Activated CD8-positive, alpha-beta T cell treated with anti-CD3 and anti-CD28 coated beads, Interleukin-2, amount 10 ng/mL, durations not matched to agents 7 days and 5 days (primary cell): ENCODE measurements around the gene PTPRR. TPM values are rescaled to one million over a fixed set of nuclear protein-coding genes. Genes with fewer than 3 reads are reported as not detected.

Experiments
- ATAC-seq: fragments of 150-1000 bp; cut with Tn5 transposase; one replicate; pipeline ENCODE4 v1.10.0; 2021; ENCODE audit warnings: moderate library complexity
- CTCF ChIA-PET: fragments of 350-600 bp; sonication (Branson Sonifier 250); formaldehyde crosslinking; loops from one replicate; lab custom pipeline; 2021; ENCODE audit warnings: antibody characterized with exemption; lab: Charles Lee
- POLR2A ChIA-PET: fragments of 350-600 bp; sonication (Branson Sonifier 250); formaldehyde crosslinking; loops from one replicate; lab custom pipeline; 2021; ENCODE audit warnings: antibody characterized with exemption; lab: Charles Lee
- DNase-seq: peaks from one replicate; pipeline ENCODE4 v3.0.0-alpha.2; 2020
- H3K27ac Mint-ChIP-seq: one replicate; pipeline ENCODE4 v1.8.0; 2021; ENCODE audit warnings: mild to moderate bottlenecking, mixed read lengths
- H3K27me3 Mint-ChIP-seq: one replicate; pipeline ENCODE4 v1.8.0; 2021; ENCODE audit warnings: low read depth, mixed read lengths
- H3K36me3 Mint-ChIP-seq: one replicate; pipeline ENCODE4 v1.8.0; 2021; ENCODE audit warnings: low read depth, mixed read lengths
- H3K4me1 Mint-ChIP-seq: one replicate; pipeline ENCODE4 v1.8.0; 2021; ENCODE audit warnings: low read depth, mixed read lengths
- H3K4me3 Mint-ChIP-seq: one replicate; pipeline ENCODE4 v1.8.0; 2021; ENCODE audit warnings: mild to moderate bottlenecking, mixed read lengths
- H3K9me3 Mint-ChIP-seq: one replicate; pipeline ENCODE4 v1.8.0; 2022; ENCODE audit warnings: mixed read lengths; ENCODE audit not compliant: insufficient read depth
- total RNA-seq, 2 experiments: library from RNA; stranded (reverse); gene quantifications; one replicate each; pipeline ENCODE4 v1.2.3, GENCODE V29; 2021

Gene PTPRR
- total RNA-seq, 2 experiments from 2014 or later, result not detected

DNA sequence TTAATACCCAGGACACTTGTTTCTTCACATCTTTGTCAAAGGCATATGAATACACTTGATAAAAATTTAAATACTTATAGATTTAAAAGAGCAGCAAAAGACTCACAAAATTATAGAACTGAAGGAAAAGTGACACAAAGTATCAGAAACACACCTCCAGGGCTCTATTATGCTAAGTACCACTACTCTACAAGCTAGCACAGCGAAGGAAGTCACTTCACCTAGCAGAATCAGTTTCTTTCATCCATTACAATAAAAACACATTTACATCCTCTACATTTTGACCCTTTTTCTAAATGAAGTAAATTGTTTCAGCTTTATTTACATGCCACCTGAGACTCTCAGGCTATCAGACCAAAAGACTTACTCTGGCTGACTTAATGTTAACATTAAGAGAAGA is 256.7 kb downstream of the PTPRR start:
- no peak for DNase-seq
- no peaks in the 10 kb centered on the region for H3K27me3 Mint-ChIP-seq
- ChIA-PET CTCF (no interaction called here), POLR2A (no interaction called here)
- no peaks in the 10 kb centered on the region for H3K36me3 Mint-ChIP-seq
- H3K27ac Mint-ChIP-seq, result no peak overlapping the region
- no peaks in the 10 kb centered on the region for H3K9me3 Mint-ChIP-seq
- no peak for ATAC-seq
- no peak overlapping the region for H3K4me3 Mint-ChIP-seq
- H3K4me1 Mint-ChIP-seq, result no peaks in the 10 kb centered on the region

DNA sequence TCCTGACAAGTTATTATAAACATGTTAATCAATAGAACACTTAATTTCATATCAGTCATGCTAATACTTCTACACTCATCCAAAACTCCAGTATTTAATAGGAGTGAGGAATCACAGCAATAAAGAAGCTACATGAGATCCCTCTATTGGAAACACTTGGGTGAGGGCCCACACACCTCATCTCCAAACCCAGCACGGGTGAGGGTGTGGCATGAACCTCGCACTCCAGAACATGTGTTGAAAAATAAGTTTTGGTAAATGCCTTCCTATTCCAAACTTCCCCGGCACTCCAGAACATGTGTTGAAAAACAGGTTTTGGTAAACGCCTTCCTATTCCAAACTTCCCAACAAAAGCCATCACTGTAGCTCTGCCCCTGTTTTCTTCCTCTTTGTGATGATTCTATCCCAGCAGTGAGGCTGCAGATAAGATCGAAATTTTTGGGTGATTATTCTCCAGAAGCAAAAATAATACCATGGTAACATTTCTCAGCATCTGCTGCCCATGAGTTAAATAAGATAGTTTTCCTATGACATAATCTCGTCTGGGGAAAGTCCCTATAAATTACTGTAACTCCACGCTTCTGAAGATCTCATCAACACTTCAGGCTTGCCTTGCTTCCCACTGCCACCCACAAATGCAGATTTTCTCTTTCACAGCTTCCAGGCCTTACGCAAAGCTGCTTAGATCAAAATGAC is 258.9 kb downstream of the PTPRR start:
- ChIA-PET CTCF (no interaction called here), POLR2A (no interaction called here)
- ATAC-seq (no peak), DNase-seq (no peak)
- no peak overlapping the region for H3K4me3 Mint-ChIP-seq
- H3K36me3 Mint-ChIP-seq, result no peaks in the 10 kb centered on the region
- H3K27me3 Mint-ChIP-seq, result no peaks in the 10 kb centered on the region
- no peaks in the 10 kb centered on the region for H3K4me1 Mint-ChIP-seq
- no peak overlapping the region for H3K27ac Mint-ChIP-seq
- H3K9me3 Mint-ChIP-seq, result no peaks in the 10 kb centered on the region

DNA sequence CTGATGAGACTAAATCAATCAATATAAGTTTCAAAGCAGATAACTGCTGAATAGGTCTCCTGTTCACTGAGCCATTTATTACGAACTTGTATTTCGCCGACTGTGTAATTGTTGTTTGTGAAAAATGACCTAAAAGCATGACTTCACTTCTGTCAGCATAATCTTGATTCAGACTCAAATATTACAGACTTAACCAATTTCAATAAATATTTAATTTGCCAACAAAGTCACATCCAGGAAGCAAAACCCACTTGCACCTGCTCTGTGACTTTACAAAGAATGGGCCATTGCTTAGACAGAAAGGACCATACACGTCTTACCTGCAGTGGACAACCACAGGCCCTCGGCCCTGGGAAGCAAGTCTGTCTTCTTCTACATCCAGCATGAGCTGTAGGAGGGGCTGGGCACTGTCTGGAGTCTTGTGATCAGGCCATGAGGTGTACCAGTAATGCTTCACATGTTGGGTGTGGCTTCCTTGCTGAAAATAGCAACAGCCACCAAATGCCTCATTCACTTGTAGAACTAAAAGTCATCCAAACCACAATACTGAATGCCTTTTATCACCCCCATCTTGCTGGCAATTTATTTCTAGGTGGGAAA is 259.8 kb downstream of the PTPRR start:
- no peak for ATAC-seq
- H3K4me1 Mint-ChIP-seq, result no peaks in the 10 kb centered on the region
- no peak overlapping the region for H3K4me3 Mint-ChIP-seq

DNA sequence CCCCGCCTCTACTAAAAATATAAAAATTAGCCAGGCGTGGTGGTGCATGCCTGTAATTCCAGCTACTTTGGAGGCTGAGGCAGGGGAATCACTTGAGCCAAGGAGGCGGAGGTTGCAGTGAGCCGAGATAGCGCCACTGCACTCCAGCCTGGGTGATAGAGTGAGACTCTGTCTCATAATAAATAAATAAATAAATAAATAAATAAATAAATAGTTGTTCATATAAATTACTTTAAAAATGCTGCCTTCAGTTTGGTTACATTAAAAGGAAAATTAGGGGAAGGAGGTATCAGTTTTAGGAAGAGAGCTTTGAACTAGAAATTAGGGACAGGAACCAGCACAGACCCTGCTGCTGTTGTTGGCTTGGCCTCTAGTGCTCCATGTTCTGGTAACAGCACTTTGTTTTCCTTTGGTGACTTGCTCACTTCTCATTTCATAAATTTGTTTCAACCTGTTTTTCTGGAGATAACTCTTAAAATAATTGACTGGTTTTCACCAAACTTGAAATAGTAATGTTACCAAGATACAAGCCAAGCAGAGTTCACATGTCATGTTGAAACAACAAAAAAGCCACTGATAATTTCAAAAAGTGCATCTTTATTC is 260.4 kb downstream of the PTPRR start:
- Mint-ChIP-seq H3K4me3 (no peak overlapping the region), H3K27me3 (no peaks in the 10 kb centered on the region), H3K9me3 (no peaks in the 10 kb centered on the region), H3K27ac (no peak overlapping the region), H3K36me3 (no peaks in the 10 kb centered on the region), H3K4me1 (no peaks in the 10 kb centered on the region)
- CTCF ChIA-PET, result no interaction called here
- POLR2A ChIA-PET, result no interaction called here
- DNase-seq (no peak), ATAC-seq (no peak)

More for the DNA sequence above, 259.8 kb downstream of the PTPRR start:
- CTCF ChIA-PET, result no interaction called here
- DNase-seq, result peak; percentile 22
- Mint-ChIP-seq H3K27ac (no peak overlapping the region), H3K36me3 (no peaks in the 10 kb centered on the region), H3K9me3 (no peaks in the 10 kb centered on the region), H3K27me3 (no peaks in the 10 kb centered on the region)
- POLR2A ChIA-PET, result no interaction called here

DNA sequence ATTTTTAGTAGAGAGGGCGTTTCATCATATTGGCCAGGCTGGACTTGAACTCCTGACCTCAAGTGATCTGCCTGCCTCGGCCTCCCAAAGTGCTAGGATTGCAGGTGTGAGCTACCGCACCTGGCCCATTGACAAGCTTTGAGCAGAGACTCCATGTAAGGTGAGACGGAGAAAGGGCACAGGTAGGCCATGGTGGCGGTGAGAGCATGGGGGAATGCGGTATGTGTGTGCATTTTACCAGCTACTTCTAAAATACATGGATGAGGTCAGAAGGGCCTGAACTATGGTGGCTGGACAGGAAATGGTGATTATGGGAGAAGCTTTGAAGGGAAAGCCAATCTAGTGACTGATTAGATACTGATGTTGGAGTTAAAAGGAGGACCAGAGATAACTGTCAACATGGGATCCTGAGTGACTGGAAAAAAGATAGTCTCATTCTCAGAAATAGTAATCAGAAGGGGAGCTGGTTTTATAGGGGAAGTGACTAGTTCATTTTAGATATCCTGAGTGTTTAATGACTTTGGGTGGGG is 261.4 kb downstream of the PTPRR start:
- Mint-ChIP-seq H3K27me3 (no peaks in the 10 kb centered on the region), H3K4me1 (no peaks in the 10 kb centered on the region), H3K4me3 (no peak overlapping the region), H3K27ac (no peak overlapping the region), H3K9me3 (no peaks in the 10 kb centered on the region), H3K36me3 (no peaks in the 10 kb centered on the region)
- no peak for DNase-seq
- ATAC-seq, result no peak
- ChIA-PET POLR2A (no interaction called here), CTCF (no interaction called here)

DNA sequence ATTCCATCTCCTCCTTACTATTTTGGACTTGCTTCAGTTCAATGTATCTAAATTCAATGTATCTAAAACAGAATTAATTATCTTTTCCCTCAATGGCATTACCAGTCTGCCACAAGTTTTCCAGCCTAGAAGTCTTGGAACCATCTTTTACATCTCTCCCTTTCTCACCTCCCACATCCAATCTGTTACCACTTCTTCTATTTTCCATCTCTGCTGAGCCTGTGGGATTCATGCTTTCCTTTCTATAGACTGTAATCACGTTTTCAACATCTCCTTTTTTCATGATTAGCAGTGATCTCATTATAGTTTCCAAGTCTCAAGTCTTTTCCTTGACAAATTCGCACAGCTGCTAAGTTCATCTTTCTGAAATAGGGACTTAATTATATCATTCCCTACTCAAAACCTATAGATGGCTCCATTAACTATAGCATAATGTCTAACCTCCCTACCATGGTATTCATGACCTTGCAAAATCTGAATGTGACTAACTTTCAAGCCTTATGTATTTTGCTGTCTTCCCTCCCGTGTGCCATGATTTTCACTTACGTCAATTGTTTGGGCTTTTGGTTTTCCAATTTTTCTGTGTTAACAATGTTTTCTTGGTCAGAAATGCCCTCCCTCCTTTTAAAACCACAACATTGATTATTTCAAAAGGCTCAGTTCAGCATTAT is 262.8 kb downstream of the PTPRR start:
- POLR2A ChIA-PET, result no interaction called here
- no peak overlapping the region for H3K27ac Mint-ChIP-seq
- no peaks in the 10 kb centered on the region for H3K36me3 Mint-ChIP-seq
- CTCF ChIA-PET, result no interaction called here
- ATAC-seq, result no peak
- H3K4me1 Mint-ChIP-seq, result no peaks in the 10 kb centered on the region
- H3K9me3 Mint-ChIP-seq, result no peaks in the 10 kb centered on the region
- DNase-seq, result no peak
- no peak overlapping the region for H3K4me3 Mint-ChIP-seq
- no peaks in the 10 kb centered on the region for H3K27me3 Mint-ChIP-seq

DNA sequence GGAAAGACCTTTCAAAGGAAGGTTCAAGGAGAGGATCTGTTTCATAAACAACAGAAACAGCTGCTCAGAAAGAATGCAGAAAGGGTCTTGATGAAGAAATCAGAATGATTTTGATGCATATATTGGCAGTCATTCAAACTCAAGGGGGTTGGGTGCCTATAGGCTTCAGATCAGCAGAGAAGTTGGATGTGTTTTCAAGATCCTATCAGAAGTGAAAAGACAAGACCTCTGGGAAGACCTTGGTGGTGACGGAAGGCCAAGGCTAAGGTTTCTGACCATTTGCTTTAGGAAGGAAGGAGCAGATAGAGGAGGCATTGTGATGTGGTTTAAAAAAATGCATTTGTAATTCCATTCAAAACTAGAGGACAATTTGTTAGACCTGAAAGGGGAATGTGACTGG is 268.1 kb downstream of the PTPRR start:
- H3K4me1 Mint-ChIP-seq, result no peaks in the 10 kb centered on the region
- no peak overlapping the region for H3K4me3 Mint-ChIP-seq
- no peaks in the 10 kb centered on the region for H3K36me3 Mint-ChIP-seq
- H3K27ac Mint-ChIP-seq, result no peak overlapping the region
- no peak for DNase-seq
- ChIA-PET POLR2A (no interaction called here), CTCF (no interaction called here)
- H3K9me3 Mint-ChIP-seq, result no peaks in the 10 kb centered on the region
- no peak for ATAC-seq
- H3K27me3 Mint-ChIP-seq, result peaks cover 2% of the 10 kb centered on the region

DNA sequence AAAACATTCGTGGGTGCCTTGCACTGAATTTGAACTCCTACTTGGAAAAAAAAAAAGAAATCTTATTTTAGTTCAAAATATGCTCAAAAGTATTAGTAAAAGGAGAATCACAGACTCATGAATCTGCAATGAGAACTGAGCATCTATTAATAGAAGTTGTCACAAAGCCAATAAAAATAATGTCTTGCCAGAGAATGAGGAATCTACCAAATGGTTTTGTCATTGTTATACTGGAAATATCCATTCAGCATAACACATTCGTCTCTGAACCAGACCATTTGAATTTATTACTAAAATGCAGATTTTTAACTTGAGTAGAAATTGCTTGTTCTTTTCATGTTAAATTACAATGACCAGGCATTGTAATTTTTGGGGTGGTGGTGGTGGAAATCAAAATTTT is 271.7 kb downstream of the PTPRR start:
- no peaks in the 10 kb centered on the region for H3K36me3 Mint-ChIP-seq
- no peak overlapping the region for H3K4me3 Mint-ChIP-seq
- peaks cover 4% of the 10 kb centered on the region for H3K27me3 Mint-ChIP-seq
- no peaks in the 10 kb centered on the region for H3K9me3 Mint-ChIP-seq
- ChIA-PET POLR2A (no interaction called here), CTCF (no interaction called here)
- DNase-seq (no peak), ATAC-seq (no peak)
- peaks cover 6% of the 10 kb centered on the region for H3K4me1 Mint-ChIP-seq
- H3K27ac Mint-ChIP-seq, result no peak overlapping the region

DNA sequence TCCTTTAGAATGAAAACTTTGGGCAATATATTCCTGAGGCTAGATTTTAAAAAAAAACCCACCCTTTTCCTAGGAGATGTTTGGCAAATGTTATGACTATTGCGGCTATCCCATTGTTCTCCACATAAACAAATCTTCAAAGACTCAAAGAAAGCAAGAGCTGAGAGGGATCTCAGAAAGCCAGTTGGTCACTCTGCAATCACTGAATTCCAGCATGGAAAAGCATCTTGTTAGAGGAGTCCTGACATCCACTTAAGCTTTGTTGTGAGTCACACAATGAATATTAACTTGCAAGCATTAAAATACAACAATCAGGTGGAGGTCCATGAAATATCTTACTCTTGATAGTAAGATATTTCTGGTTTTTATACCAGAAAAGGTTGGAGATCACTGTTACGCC is 272.3 kb downstream of the PTPRR start:
- peaks cover 4% of the 10 kb centered on the region for H3K27me3 Mint-ChIP-seq
- ChIA-PET CTCF (no interaction called here), POLR2A (no interaction called here)
- no peak overlapping the region for H3K27ac Mint-ChIP-seq
- H3K9me3 Mint-ChIP-seq, result no peaks in the 10 kb centered on the region
- DNase-seq (no peak), ATAC-seq (no peak)
- H3K36me3 Mint-ChIP-seq, result no peaks in the 10 kb centered on the region
- H3K4me3 Mint-ChIP-seq, result no peak overlapping the region
- peaks cover 6% of the 10 kb centered on the region for H3K4me1 Mint-ChIP-seq

DNA sequence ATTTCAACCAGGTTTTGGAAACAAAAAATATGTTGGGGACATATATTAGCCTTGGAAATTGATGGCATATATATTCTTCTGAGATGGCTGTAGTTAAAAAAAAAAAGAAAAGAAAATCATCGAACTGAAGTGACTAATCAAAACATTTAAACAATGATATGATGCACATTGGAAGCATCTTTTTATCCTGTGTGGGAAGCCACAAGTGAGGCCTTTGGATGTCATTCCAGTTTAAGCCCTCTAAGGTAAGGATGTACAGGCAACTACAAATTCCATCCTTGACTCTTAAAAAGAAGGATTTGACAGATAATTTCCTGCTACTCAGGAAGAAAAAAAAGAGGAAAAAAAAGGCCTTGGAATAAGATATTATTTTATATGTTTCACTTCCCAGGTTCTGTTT is 273.7 kb downstream of the PTPRR start:
- DNase-seq (no peak), ATAC-seq (no peak)
- no peaks in the 10 kb centered on the region for H3K9me3 Mint-ChIP-seq
- H3K4me1 Mint-ChIP-seq, result peaks cover 6% of the 10 kb centered on the region
- peaks cover 2% of the 10 kb centered on the region for H3K27me3 Mint-ChIP-seq
- POLR2A ChIA-PET, result no interaction called here
- H3K27ac Mint-ChIP-seq, result no peak overlapping the region
- CTCF ChIA-PET, result no interaction called here
- H3K36me3 Mint-ChIP-seq, result no peaks in the 10 kb centered on the region
- H3K4me3 Mint-ChIP-seq, result no peak overlapping the region

DNA sequence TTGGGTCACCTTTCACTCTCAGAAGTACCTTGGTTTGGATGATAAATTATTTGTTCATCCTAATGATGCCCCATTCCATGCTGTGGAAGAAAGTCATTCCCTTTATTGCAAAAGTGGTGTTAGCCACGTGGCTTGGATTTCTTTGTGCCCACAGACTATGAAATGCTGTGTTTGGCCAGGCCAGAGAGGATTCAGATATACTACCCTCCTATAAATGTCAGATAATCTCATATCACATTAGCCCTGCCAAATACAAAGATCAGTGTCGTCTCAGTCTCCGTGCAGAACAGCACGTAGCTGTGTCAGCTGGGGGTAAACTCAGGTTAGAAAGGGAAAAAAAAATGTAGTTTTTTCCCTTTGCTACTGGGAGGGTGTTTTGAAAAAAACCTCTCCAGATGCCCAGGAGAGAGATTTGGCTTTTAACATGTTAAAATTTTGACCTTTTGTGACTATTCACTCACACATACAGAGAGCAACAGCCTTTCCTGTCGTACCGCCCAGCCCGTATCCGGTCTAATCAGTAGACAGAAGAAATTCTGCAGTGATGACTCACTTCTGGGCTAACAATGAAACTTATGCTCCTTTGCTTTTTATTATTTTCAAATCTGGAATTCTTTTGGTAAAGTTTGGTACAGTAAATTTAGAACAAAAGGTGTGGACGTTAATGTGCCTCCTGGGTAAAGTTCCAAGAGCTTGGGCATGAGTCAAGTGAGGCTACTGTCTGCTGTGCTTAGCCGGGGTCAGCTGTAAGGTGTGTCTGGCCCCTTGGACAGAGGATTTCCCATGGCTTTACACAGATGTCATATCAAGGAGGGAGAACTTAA is 274.8 kb downstream of the PTPRR start:
- H3K36me3 Mint-ChIP-seq, result no peaks in the 10 kb centered on the region
- H3K27ac Mint-ChIP-seq, result no peak overlapping the region
- H3K4me3 Mint-ChIP-seq, result peak overlapping the region; percentile 9
- H3K4me1 Mint-ChIP-seq, result peaks cover 6% of the 10 kb centered on the region
- ChIA-PET POLR2A (no interaction called here), CTCF (no interaction called here)
- H3K9me3 Mint-ChIP-seq, result no peaks in the 10 kb centered on the region
- peaks cover 2% of the 10 kb centered on the region for H3K27me3 Mint-ChIP-seq
- ATAC-seq, result peak; percentile 69
- DNase-seq, result peak; percentile 22
